ENCODE results near the gene DGKB.

DNA sequence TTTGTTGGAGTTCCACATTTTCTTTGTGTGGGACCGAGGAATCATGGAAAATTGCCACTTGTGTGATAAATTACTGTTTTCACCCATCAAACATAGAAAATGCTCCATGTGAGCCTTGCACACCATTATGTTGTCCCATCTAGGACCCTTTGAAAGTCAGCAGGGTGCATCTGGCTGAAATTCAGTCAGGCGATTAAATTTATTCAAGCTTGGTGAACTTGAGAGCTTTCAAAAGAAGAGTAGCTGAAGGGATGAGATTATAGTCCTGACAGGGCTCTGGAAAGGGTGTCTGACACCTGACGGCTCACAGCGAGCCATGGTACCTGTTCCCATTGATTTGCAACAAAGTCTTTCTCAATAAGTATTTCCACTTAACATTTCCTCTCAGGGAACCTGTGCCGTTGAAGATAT is 513.4 kb downstream of the DGKB start:
- TF ChIP-seq, protein P1, sequence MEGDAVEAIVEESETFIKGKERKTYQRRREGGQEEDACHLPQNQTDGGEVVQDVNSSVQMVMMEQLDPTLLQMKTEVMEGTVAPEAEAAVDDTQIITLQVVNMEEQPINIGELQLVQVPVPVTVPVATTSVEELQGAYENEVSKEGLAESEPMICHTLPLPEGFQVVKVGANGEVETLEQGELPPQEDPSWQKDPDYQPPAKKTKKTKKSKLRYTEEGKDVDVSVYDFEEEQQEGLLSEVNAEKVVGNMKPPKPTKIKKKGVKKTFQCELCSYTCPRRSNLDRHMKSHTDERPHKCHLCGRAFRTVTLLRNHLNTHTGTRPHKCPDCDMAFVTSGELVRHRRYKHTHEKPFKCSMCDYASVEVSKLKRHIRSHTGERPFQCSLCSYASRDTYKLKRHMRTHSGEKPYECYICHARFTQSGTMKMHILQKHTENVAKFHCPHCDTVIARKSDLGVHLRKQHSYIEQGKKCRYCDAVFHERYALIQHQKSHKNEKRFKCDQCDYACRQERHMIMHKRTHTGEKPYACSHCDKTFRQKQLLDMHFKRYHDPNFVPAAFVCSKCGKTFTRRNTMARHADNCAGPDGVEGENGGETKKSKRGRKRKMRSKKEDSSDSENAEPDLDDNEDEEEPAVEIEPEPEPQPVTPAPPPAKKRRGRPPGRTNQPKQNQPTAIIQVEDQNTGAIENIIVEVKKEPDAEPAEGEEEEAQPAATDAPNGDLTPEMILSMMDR (IDR thresholded peaks at IDR 0.05), result no peak
- TF ChIP-seq POLR2A (IDR thresholded peaks at IDR 0.05), result no peak

All from adrenal gland (tissue), 5 donors.